EH (cell line): Measurements from ENCODE around the gene NTPCR.

Experiments used
- DNase-seq: peaks from one replicate; pipeline ENCODE4 v3.0.0-alpha.2; 2015; ENCODE audit warnings: low read depth

Gene NTPCR

GRCh38 chr1:232962761-232963745 lies 12.6 kb downstream of the NTPCR start:
- DNase-seq: peak; percentile 25

- DNase-seq: no peak
Observed at GRCh38 chr1:232964601-232965000, 14.2 kb downstream of the NTPCR start.

GRCh38 chr1:232965124-232965911 lies 14.9 kb downstream of the NTPCR start:
- no peak for DNase-seq

DNA sequence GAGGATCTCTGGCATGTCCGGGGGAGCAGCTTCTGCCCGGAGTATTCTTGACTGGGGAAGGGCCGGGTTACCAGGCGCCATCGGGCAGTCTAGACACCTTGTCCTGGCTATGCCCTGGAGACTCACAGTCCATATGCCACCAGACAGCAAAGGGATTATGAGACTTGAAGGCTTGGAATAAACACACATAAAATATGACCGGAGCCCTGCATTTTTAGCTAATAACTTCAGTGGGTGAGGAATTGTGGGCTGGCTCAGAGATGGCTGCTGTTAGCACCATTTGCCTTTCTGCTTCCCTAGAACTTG lies 15.5 kb downstream of the NTPCR start:
- no peak for DNase-seq

- DNase-seq: no peak
Observed at GRCh38 chr1:232966663-232967062, 16.3 kb downstream of the NTPCR start.

DNA sequence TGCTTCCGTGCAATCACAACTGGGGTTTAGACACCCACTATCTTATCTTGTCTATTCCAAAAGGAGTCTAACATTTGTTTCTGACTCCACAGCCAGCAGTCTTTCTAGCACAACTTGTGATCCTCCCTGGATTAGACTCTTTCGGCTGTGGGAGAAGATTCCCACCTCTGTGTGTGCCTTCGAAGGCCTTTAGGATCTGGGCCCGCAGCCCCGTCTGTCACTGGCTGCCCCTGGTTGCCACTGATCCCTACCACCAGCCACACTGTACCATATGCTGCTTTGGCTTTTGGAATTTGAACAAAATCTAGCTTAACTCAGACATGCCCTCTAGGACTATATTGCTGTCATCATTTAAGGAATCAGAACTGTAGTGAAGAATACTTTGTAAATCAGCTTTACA lies 18.0 kb downstream of the NTPCR start:
- no peak for DNase-seq

- DNase-seq: peak; percentile 13
Observed at GRCh38 chr1:232968965-232969364, 18.6 kb downstream of the NTPCR start.

- DNase-seq: no peak
Observed at GRCh38 chr1:232969799-232970198, 19.4 kb downstream of the NTPCR start.

DNA sequence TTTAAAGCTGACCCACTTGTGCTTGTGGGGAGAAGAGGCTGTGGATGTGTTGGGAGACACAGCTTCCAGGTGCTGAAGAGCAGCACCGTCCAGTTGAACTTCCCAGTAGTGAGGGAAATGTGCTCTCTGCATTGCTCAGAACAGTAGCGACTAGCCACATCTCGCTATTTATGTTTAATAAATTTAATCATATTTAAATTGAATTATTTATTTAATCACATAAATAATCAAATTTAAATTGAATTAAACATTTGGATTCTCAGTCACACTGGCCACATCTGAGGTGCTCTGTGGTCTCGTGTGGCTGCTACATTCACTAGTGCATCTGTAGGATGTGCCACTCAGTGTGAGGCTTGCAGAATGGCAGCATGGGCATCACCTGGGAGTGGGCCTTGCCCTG lies 20.1 kb downstream of the NTPCR start:
- no peak for DNase-seq

DNA sequence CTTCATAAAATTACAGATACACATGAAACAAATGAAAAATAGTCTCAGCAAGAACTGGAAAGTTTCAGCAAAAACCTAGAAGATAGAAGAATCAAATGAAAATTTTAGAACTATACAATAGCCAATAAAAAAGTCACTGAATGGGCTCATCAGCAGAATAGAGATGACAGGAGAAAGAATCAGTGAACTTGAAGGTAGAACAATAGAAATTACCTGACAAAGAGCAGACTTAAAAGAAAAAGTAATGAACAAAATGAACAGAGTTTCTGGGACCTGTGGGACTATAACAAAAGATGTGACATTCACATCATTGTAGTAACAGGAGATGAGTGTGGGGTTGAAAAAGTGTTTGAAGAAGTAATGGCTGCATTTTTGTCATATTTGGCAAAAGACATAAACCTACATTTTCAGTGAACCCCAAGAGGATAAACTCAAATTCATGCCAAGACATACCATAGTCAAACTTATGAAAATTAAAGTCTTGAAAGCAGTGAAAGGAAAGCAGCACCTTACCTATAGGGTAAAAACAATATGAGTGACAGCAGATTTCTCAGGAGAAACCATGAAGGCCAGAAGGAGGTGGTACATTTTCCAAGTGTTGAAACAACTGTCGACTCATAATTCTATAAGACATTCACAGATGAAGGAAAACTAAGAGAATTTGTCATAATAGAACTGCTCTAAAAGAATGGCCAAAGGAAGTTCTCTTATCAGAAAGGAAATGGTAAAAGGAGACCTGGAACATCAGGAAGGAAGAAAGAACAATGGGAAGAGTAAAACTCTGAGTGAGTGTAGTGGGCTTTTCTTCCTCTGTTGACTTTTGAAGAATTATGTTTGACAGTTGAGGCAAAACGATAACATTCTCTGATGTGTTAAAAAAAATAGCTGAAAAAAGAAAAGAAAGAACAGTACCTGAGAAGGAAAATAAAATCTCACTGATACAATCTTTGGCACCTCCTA lies 23.5 kb downstream of the NTPCR start:
- no peak for DNase-seq

- peak; percentile 7 for DNase-seq
Observed at GRCh38 chr1:232974971-232975370, 24.6 kb downstream of the NTPCR start.

GRCh38 chr1:232978091-232978634 lies 27.8 kb downstream of the NTPCR start:
- no peak for DNase-seq

GRCh38 chr1:232978815-232979214 lies 28.4 kb downstream of the NTPCR start:
- no peak for DNase-seq

GRCh38 chr1:232979558-232979957 lies 29.1 kb downstream of the NTPCR start:
- DNase-seq: no peak

DNA sequence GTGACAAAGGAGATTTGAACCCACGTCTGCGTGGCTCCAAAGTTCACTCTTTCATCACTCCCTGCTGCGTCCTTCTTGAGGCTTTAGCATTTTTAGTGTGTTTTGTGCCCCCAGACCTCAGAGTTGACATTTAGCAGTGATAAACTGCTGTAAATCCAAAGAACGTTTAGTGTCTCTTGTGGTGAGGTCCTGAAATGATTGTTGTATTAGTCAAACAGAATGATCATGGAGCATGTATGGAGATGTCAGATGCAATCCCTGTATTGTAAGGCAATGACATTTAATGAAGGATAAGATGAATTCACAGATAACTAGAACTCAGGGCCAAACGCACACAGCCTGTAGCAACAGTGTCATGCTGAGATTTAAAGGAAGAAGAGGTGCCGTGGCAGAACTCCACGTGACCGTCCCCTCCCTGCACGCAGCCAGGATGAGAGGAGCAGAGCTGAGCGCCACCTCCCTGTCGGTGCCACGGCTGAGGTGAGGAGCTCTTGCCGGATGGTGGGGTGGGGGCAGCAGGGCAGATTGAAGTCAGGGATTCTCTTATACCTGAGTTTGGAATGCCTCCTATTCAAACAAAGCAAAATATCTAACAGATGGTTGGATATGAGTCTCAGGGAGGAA lies 30.1 kb downstream of the NTPCR start:
- peak; percentile 19 for DNase-seq

GRCh38 chr1:232980986-232981560 lies 30.7 kb downstream of the NTPCR start:
- DNase-seq: no peak

DNA sequence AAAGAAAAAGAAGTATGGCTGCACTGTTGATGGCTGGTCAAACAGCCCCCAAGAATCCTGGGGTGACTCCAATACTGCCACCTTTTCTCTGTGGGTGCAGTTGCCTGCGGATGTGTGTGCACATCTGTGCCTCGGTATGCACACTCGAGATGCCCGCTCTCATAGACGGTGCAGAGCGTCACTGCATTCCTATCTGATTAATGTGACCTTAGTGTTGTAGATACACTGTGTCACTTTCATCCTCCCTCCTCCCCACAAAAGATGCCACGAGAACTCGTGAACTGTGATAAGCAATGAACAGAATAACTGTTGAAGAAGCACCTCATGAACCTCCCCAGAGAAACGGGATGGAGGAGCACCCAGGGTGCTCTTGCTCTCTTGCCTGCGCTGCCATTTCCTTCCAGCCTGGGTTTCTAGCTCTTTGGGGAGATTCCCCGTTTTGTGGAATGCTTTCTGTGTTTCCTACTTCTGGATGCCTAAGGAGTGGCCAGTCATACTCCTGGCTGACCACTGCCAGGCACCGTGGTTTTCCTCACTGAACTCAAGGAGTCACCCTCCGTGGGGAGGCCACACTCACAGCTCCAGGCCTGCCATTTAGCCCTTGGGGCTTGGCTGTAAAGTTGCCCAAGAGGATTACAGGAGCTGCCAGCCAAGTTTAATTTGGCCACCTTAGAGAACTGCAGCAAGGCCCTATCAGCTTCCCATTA lies 32.0 kb downstream of the NTPCR start:
- DNase-seq: peak; percentile 64

GRCh38 chr1:232983375-232983774 lies 33.0 kb downstream of the NTPCR start:
- no peak for DNase-seq

DNA sequence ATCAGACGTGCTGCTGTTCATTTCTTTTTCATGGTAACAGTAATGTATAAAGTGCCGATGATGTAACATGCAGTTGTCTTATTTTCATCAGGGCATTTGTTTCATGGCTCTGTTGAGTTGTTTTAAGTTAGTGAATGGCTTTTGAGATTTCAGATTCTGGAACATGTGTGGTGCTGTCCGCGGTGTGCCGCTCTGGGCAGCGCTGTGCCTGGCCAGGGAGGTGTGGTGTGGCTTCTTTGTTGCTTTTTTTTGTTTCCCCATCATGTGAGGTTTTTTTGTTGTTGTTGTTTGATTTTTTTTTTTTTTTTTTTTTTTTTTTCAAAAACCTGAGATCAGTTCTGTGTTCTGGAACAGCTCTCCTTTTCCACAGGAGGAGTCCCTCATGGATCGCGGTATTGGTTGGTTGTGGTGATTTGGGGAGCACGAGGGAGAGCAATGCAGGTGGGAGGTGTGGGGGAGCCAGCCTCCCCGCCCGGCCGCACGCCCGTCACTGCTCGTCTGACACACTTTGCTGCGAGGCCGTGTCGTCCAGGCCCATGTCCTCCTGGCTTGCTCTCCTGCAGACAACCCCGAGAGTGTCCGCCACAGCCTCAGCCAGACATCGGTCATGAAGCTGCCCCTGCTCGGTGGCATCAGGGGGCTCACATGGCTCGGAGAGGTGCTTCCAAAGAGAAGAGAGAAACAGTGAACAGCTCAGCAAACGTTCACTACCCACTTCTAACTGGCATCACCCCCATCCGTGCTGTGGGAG lies 33.6 kb downstream of the NTPCR start:
- DNase-seq: no peak
